Adrenal gland (tissue), 12 donors: ENCODE results near the gene MITF. TPM values are rescaled to one million over a fixed set of nuclear protein-coding genes. Genes with fewer than 3 reads are reported as not detected.

Source experiments
- DNase-seq, 7 donors: peaks; one replicate each; pipeline ENCODE4 v3.0.0-alpha.2; 2019 to 2020
- H3K27ac ChIP-seq, 5 donors: fragments of 200-600 bp; sonication (generic) in 4 of 5; 1 replicate in 3 of 5; 2 replicates in 2 of 5; pipeline versions ENCODE4 v1.5.1 to v1.8.0; 2016 to 2020; ENCODE audit warnings: mild to moderate bottlenecking in 1 of 5
- H3K27me3 ChIP-seq: fragments of 200-600 bp; 2 replicates; pipeline ENCODE4 v1.8.0; 2021
- H3K36me3 ChIP-seq, 2 donors: fragments of 200-600 bp; replicated peaks in 1 of 2; 1 replicate in 1 of 2; 2 replicates in 1 of 2; pipeline versions ENCODE4 v1.5.1 to v1.8.0; 2018 to 2022
- H3K4me1 ChIP-seq, 2 donors: fragments of 200-600 bp; replicated peaks in 1 of 2; 1 replicate in 1 of 2; 2 replicates in 1 of 2; pipeline versions ENCODE4 v1.5.1 to v1.8.0; 2018 to 2021
- H3K4me3 ChIP-seq, 4 donors: fragments of 200-600 bp; sonication (generic) in 3 of 4; one replicate each; pipeline ENCODE4 v1.5.1; 2016 to 2018
- H3K9me3 ChIP-seq, 3 donors: fragments of 200-600 bp; sonication (generic) in 1 of 3; replicated peaks in 1 of 3; 1 replicate in 2 of 3; 2 replicates in 1 of 3; pipeline versions ENCODE4 v1.5.1 to v1.8.0; 2016 to 2021
- POLR2A ChIP-seq, 2 donors: fragments of 450-650 bp; IDR thresholded peaks; one replicate each; pipeline ENCODE4 v1.6.1; 2017; ENCODE audit warnings: antibody characterized with exemption in 2 of 2, mild to moderate bottlenecking in 2 of 2, moderate library complexity in 1 of 2
- WGBS, 4 donors: extraction: QIAGEN DNeasy Blood & Tissue Kit in 2 of 4; methylation state at CpG; one replicate each; pipeline versions ENCODE4 v1.1.5 to v1.1.7; 2013 to 2017; 5-methylcytosine and 5-hydroxymethylcytosine counted together
- intact Hi-C, 2 donors: fragments of 100-400 bp; cut with DNase I; formaldehyde crosslinking; loops; one replicate each; pipeline versions ENCODE4 v1.14.1 to v1.15.0; 2022 to 2023
- polyA plus RNA-seq, 3 donors: library from polyadenylated mRNA; stranded (reverse); fragments of 200-250 nt in 2 of 3; fragments of 350-450 nt in 1 of 3; fragmentation: Illumina TruSeq in 1 of 3; extraction: RNeasy Lipid Tissue Mini Kit (QIAGEN cat#74804) in 1 of 3; gene quantifications; one replicate each; pipeline ENCODE4 v1.2.3, GENCODE V29; 2013 to 2014
- total RNA-seq, 9 donors: library from RNA; depleted of rRNA in 4 of 9; stranded (reverse); fragments of >200 nt in 4 of 9; fragments of 120-200 nt in 1 of 9; fragmentation: NEBNext Ultra II Directional in 1 of 9; extraction: Animal tissue kit (Norgen Biotek cat#: 25700) in 1 of 9; gene quantifications; one replicate each; pipeline versions ENCODE4 v1.1.0 to v1.2.4, GENCODE V29; 2013 to 2023
- TF ChIP-seq, protein P1 (sequence below), 6 experiments: fragments of 450-650 bp in 4 of 6; fragments of 200-600 bp in 2 of 6; sonication (generic) in 1 of 6; IDR thresholded peaks; 1 replicate in 5 of 6; 2 replicates in 1 of 6; pipeline versions ENCODE4 v1.5.1 to v1.8.0; 2016 to 2021; ENCODE audit warnings: antibody characterized with exemption in 6 of 6, mild to moderate bottlenecking in 2 of 6, moderate library complexity in 1 of 6
- donor health status: healthy with polysubstance abuse.
- donor health status: Bipolar disorder and iron deficiency.
- donor health status: DM: yes; HTN: yes; CAD: no.
- donor health status: DM: no; HTN: no; CAD: no.
- donor health status: DM: no; HTN: no; CAD: no.
- donor health status: DM: yes; HTN: yes; CAD: no.

The MITF gene
- total and polyA plus RNA-seq, 12 donors: 2.4 to 23.4 (median 10.6) TPM

DNA sequence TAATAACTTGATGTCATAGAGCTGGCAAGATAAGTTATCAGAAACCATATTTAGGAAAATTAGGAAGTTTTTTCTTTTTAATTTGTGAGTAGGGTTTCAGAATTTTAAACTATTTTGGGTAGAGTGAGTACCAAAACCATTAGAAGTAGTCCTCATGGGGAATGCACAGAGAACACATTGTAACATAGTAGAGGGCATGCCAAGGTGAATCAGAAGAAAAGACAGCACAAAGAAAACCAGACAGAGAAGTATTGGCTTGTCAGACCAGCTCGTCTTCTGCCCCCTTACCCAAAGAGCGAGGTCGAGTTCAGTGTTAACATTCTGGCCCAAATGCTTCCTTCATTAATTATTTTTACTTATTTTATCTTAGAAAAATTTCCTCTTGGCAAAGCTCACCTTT lies 139.0 kb downstream of the MITF start:
- DNase-seq: no peak
- no peaks in the 10 kb centered on the region for H3K4me1 ChIP-seq
- H3K27ac ChIP-seq: no peak overlapping the region
- 90 to 96% (median 94%) methylated on average over 3 of the region's 3 CpGs for WGBS, 4 donors
- intact Hi-C loops: no loop called here
- no peaks in the 10 kb centered on the region for H3K27me3 ChIP-seq
- H3K4me3 ChIP-seq: no peak overlapping the region
- TF ChIP-seq, protein P1, sequence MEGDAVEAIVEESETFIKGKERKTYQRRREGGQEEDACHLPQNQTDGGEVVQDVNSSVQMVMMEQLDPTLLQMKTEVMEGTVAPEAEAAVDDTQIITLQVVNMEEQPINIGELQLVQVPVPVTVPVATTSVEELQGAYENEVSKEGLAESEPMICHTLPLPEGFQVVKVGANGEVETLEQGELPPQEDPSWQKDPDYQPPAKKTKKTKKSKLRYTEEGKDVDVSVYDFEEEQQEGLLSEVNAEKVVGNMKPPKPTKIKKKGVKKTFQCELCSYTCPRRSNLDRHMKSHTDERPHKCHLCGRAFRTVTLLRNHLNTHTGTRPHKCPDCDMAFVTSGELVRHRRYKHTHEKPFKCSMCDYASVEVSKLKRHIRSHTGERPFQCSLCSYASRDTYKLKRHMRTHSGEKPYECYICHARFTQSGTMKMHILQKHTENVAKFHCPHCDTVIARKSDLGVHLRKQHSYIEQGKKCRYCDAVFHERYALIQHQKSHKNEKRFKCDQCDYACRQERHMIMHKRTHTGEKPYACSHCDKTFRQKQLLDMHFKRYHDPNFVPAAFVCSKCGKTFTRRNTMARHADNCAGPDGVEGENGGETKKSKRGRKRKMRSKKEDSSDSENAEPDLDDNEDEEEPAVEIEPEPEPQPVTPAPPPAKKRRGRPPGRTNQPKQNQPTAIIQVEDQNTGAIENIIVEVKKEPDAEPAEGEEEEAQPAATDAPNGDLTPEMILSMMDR (IDR thresholded peaks at IDR 0.05): no peak
- TF ChIP-seq POLR2A (IDR thresholded peaks at IDR 0.05): no peak
- no peaks in the 10 kb centered on the region for H3K9me3 ChIP-seq
- H3K36me3 ChIP-seq: no peaks in the 10 kb centered on the region

DNA sequence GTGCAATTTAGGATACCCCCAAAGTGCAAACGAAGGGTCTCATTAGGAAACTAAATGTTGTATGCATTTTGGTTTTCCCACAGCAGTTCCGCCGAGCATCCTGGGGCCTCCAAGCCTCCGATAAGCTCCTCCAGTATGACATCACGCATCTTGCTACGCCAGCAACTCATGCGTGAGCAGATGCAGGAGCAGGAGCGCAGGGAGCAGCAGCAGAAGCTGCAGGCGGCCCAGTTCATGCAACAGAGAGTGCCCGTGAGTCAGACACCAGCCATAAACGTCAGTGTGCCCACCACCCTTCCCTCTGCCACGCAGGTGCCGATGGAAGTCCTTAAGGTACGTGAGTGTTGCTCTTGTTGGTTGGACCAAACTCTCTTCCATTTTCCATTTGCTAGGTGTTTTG lies 139.8 kb downstream of the MITF start:
- WGBS, 4 donors: 94 to 98% (median 95%) methylated on average over 14 of the region's 14 CpGs
- intact Hi-C loops: no loop called here
- Histone ChIP-seq H3K4me3 (no peak overlapping the region), H3K27ac (no peak overlapping the region), H3K36me3 (no peaks in the 10 kb centered on the region), H3K4me1 (no peaks in the 10 kb centered on the region), H3K9me3 (no peaks in the 10 kb centered on the region), H3K27me3 (no peaks in the 10 kb centered on the region)
- no peak for DNase-seq
- no peak for TF ChIP-seq POLR2A (IDR thresholded peaks at IDR 0.05)
- TF ChIP-seq, protein P1 (IDR thresholded peaks at IDR 0.05): no peak

DNA sequence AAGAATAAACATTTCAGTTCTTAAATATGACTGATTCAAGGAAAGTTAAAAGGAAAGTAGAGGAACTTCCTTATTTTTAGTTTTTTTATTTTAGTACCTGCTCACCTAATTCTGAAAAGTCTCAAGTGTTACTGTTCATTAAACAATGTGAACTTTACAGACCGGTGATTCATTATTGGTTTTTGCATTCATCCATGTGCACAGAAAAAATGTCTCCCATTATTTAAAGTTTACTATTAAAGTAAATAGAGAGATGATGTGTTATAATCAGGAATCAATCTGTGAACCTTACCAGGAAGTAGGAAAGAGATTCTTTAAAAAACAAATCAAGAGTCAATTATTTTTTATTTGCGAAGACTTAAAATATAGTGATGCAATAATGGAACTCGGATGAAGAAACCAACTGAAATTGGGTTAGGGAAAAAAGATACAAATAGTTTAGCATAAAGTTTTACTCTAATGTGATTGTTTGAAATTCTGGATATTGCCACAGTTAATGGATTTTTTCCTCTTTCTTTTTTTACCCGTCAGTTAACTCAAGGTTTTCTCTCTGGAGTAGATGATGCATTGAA lies 140.9 kb downstream of the MITF start:
- intact Hi-C loops: no loop called here
- TF ChIP-seq, protein P1 (IDR thresholded peaks at IDR 0.05): no peak
- no peak for TF ChIP-seq POLR2A (IDR thresholded peaks at IDR 0.05)
- no peaks in the 10 kb centered on the region for H3K9me3 ChIP-seq
- WGBS, 4 donors: 84 to 88% (median 86%) methylated on average over 4 of the region's 4 CpGs
- H3K27me3 ChIP-seq: no peaks in the 10 kb centered on the region
- H3K4me1 ChIP-seq: no peaks in the 10 kb centered on the region
- no peak overlapping the region for H3K4me3 ChIP-seq
- DNase-seq: no peak
- no peak overlapping the region for H3K27ac ChIP-seq
- no peaks in the 10 kb centered on the region for H3K36me3 ChIP-seq

DNA sequence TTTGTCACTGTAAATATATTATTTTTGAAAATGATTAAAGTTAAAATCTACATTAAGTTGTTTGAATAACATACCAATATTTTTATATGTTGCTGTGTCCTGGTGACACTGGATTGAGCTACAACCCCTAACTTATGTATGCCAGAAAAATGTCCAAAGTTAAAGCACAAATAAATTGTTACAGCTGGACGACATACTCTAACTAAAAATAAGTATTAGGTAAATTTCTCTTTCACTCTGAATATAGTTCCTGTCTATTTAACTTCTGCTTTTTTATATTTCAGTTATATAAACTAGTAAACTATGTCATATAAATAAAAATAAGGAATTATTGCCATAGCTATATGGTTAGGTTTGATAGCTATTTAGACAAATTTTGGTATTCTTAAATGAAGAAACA lies 141.8 kb downstream of the MITF start:
- 45 to 59% (median 53%) methylated on average over 1 of the region's 1 CpG for WGBS, 4 donors
- DNase-seq: no peak
- no peak overlapping the region for H3K4me3 ChIP-seq
- intact Hi-C loops: no loop called here
- no peak overlapping the region for H3K27ac ChIP-seq
- H3K27me3 ChIP-seq: no peaks in the 10 kb centered on the region
- no peaks in the 10 kb centered on the region for H3K4me1 ChIP-seq
- TF ChIP-seq, protein P1 (IDR thresholded peaks at IDR 0.05): no peak
- no peak for TF ChIP-seq POLR2A (IDR thresholded peaks at IDR 0.05)
- H3K36me3 ChIP-seq: no peaks in the 10 kb centered on the region
- H3K9me3 ChIP-seq: no peaks in the 10 kb centered on the region
